ENCODE results near the gene TSPAN6.

The TSPAN6 gene

GRCh38 chrX:100586747-100587146, 49.9 kb downstream of the TSPAN6 start:
- DNase-seq (ENCODE audit: low read depth) = no peak
- in situ Hi-C loops (cut with HindIII; ENCODE audit: low sequenced_read_pairs) = no loop called here
- no peak for TF ChIP-seq CTCF (IDR thresholded peaks at IDR 0.05; ENCODE audit: low read depth, low read length, missing control alignments)

GRCh38 chrX:100584611-100585010, 52.0 kb downstream of the TSPAN6 start, which contains the start of gene TNMD:
TNMD (plus strand) TSS chrX:100584936; CDS start chrX:100585019, 83 bp downstream.
- H3K4me3 ChIP-seq (ENCODE audit: low read depth, low read length) = no peak within 1 kb of the TSS
- DNase-seq (ENCODE audit: low read depth) = no peak
- TF ChIP-seq CTCF (IDR thresholded peaks at IDR 0.05; ENCODE audit: low read depth, low read length, missing control alignments) = no peak
- in situ Hi-C loops (cut with HindIII; ENCODE audit: low sequenced_read_pairs) = no loop called here

More at GRCh38 chrX:100586747-100587146, 49.9 kb downstream of the TSPAN6 start:
- no peak overlapping the region for H3K4me3 ChIP-seq (ENCODE audit: low read depth, low read length)
